ENCODE results near the gene FLT3. TPM values are rescaled to one million over a fixed set of nuclear protein-coding genes. Genes with fewer than 3 reads are reported as not detected.

FLT3 gene
- total and polyA plus RNA-seq, 2 of the 13 experiments (the other 11 are each of a cell fraction or from before 2014, with no cell fraction given), result not detected

GRCh38 chr13:28041031-28041461 lies 59.3 kb downstream of the FLT3 start (continued):
- TF ChIP-seq, protein P1, sequence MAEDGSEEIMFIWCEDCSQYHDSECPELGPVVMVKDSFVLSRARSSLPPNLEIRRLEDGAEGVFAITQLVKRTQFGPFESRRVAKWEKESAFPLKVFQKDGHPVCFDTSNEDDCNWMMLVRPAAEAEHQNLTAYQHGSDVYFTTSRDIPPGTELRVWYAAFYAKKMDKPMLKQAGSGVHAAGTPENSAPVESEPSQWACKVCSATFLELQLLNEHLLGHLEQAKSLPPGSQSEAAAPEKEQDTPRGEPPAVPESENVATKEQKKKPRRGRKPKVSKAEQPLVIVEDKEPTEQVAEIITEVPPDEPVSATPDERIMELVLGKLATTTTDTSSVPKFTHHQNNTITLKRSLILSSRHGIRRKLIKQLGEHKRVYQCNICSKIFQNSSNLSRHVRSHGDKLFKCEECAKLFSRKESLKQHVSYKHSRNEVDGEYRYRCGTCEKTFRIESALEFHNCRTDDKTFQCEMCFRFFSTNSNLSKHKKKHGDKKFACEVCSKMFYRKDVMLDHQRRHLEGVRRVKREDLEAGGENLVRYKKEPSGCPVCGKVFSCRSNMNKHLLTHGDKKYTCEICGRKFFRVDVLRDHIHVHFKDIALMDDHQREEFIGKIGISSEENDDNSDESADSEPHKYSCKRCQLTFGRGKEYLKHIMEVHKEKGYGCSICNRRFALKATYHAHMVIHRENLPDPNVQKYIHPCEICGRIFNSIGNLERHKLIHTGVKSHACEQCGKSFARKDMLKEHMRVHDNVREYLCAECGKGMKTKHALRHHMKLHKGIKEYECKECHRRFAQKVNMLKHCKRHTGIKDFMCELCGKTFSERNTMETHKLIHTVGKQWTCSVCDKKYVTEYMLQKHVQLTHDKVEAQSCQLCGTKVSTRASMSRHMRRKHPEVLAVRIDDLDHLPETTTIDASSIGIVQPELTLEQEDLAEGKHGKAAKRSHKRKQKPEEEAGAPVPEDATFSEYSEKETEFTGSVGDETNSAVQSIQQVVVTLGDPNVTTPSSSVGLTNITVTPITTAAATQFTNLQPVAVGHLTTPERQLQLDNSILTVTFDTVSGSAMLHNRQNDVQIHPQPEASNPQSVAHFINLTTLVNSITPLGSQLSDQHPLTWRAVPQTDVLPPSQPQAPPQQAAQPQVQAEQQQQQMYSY (CRISPR knock-in tag; IDR thresholded peaks at IDR 0.05), result no peak
- TF ChIP-seq, protein P2, sequence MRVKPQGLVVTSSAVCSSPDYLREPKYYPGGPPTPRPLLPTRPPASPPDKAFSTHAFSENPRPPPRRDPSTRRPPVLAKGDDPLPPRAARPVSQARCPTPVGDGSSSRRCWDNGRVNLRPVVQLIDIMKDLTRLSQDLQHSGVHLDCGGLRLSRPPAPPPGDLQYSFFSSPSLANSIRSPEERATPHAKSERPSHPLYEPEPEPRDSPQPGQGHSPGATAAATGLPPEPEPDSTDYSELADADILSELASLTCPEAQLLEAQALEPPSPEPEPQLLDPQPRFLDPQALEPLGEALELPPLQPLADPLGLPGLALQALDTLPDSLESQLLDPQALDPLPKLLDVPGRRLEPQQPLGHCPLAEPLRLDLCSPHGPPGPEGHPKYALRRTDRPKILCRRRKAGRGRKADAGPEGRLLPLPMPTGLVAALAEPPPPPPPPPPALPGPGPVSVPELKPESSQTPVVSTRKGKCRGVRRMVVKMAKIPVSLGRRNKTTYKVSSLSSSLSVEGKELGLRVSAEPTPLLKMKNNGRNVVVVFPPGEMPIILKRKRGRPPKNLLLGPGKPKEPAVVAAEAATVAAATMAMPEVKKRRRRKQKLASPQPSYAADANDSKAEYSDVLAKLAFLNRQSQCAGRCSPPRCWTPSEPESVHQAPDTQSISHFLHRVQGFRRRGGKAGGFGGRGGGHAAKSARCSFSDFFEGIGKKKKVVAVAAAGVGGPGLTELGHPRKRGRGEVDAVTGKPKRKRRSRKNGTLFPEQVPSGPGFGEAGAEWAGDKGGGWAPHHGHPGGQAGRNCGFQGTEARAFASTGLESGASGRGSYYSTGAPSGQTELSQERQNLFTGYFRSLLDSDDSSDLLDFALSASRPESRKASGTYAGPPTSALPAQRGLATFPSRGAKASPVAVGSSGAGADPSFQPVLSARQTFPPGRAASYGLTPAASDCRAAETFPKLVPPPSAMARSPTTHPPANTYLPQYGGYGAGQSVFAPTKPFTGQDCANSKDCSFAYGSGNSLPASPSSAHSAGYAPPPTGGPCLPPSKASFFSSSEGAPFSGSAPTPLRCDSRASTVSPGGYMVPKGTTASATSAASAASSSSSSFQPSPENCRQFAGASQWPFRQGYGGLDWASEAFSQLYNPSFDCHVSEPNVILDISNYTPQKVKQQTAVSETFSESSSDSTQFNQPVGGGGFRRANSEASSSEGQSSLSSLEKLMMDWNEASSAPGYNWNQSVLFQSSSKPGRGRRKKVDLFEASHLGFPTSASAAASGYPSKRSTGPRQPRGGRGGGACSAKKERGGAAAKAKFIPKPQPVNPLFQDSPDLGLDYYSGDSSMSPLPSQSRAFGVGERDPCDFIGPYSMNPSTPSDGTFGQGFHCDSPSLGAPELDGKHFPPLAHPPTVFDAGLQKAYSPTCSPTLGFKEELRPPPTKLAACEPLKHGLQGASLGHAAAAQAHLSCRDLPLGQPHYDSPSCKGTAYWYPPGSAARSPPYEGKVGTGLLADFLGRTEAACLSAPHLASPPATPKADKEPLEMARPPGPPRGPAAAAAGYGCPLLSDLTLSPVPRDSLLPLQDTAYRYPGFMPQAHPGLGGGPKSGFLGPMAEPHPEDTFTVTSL (CRISPR knock-in tag; IDR thresholded peaks at IDR 0.05; ENCODE audit: borderline replicate concordance), result no peak
- TF ChIP-seq ETV5 (CRISPR knock-in tag; IDR thresholded peaks at IDR 0.05; ENCODE audit: borderline replicate concordance) (no peak), ZKSCAN1 (IDR thresholded peaks at IDR 0.05; ENCODE audit: low read length) (no peak), ZNF574 (CRISPR knock-in tag; IDR thresholded peaks at IDR 0.05) (no peak), SOX13 (IDR thresholded peaks at IDR 0.05) (no peak), SOX13 (CRISPR knock-in tag; conservative IDR thresholded peaks at IDR 0.05 in 1 of 2, IDR thresholded peaks at IDR 0.05 in 1 of 2) (no peak)
